ENCODE results near the gene TRAPPC14.

Gene TRAPPC14

GRCh38 chr7:100171840-100172239 lies 13.3 kb upstream of the TRAPPC14 start:
- no peak for DNase-seq

GRCh38 chr7:100171087-100171681 lies 12.7 kb upstream of the TRAPPC14 start:
- DNase-seq: no peak

- DNase-seq: no peak
These were observed 11.8 kb upstream of the TRAPPC14 start for GRCh38 chr7:100170101-100170897.

GRCh38 chr7:100169147-100169850 lies 10.8 kb upstream of the TRAPPC14 start:
- DNase-seq: no peak

DNA sequence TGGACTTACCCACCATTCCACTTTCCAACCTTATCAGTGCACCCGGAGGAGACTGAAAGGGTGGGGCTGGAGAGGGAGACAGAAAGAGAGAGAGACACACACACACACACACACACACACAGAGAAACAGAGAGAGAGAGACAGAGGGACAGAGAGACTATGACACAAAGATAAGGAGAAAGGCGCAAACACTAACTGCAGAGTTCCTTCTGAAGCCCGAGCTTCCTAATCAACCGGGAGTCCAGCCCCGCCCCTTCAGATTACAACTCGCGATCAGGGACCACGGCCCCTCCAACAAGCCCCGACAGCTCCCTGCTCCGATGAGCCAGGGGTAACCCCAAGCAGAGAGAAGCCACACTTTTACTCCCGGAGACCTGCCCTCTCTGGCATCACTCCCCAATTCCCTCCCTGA lies 9.4 kb upstream of the TRAPPC14 start:
- peak; percentile 72 for DNase-seq

- DNase-seq: no peak
These were observed 8.7 kb upstream of the TRAPPC14 start for GRCh38 chr7:100166970-100167911.

DNA sequence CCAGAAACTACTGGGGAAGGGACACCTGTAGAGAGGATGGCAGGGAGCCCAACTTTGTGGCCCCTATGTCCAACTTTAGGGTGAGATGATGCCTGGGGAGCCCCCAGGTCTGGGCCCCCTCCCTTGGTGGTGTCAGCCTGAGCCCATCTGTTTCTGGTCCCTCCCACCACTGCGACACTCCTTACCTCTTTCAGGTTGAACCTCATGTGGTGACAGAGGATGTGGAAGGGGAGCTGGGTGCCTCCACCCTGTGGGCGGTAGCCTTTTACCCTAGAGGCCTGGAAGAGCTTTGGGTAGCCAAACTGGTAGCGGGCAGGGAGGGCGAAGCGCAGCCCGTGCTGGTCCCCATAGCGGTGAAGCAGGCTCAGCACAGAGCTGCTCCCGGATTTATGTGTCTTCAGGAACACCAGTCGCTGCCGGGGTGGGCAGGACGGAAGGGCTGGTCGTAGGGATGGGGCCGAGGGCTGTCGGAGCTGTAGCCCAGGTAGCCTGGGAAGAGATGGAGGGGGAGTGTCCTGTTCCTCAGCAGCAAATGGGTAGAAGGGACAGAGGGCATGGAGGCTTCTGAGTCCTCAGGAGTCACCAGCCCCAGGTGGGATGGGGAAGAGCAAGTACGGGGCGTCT lies 7.9 kb upstream of the TRAPPC14 start:
- DNase-seq: no peak

GRCh38 chr7:100163871-100164270 lies 5.3 kb upstream of the TRAPPC14 start:
- no peak for DNase-seq

DNA sequence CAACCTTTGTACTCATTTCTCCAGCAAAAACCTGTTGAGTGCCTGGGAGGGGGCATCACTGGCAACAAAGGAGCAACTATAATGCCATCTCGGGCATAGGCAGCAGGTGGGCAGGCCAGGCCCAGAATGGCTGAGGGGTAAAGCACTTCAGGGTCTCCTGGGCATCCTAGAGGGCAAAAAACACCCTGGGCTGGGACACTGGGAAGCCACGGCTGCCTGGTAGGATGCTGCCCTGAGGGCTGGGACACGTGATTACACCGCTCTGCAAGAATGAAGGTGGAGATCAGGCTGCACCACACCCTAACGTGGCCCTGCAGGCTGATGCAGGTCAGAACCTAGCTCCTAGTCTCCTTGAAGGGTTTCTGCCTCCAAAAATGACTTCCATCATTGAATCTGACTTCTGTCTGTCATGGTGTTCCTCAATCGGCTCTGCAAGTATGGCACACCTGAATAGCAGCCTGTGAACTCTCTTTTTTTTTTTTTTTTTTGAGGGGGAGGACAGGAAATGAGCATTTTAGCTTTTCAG lies 4.5 kb upstream of the TRAPPC14 start:
- no peak for DNase-seq

GRCh38 chr7:100160067-100160466 lies 1.5 kb upstream of the TRAPPC14 start:
- no peak for DNase-seq

DNA sequence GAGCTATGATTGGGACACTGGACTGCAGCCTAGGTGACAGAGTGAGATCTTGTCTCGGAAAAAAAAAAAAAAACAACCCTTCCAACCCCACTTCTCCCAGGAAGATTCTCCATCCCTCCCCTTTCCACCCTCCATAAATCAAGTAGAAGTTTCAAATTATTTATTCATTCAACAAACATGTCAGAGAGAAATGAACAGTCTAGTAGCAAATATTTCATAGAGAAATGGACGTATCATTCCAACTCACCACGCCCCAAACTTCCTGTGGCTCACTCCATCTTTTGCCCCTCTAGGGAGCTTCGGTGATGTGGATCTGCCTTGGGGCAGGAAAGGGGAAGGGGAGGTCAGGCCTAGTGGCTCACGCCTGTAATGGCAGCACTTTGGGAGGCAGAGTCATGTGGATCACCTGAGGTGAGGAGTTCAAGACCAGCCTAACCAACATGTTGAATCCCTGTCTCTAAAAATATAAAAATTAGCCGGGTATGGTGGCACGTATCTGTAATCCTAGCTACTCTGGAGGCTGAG lies 638 bp upstream of the TRAPPC14 start:
- DNase-seq: peak; percentile 20

DNA sequence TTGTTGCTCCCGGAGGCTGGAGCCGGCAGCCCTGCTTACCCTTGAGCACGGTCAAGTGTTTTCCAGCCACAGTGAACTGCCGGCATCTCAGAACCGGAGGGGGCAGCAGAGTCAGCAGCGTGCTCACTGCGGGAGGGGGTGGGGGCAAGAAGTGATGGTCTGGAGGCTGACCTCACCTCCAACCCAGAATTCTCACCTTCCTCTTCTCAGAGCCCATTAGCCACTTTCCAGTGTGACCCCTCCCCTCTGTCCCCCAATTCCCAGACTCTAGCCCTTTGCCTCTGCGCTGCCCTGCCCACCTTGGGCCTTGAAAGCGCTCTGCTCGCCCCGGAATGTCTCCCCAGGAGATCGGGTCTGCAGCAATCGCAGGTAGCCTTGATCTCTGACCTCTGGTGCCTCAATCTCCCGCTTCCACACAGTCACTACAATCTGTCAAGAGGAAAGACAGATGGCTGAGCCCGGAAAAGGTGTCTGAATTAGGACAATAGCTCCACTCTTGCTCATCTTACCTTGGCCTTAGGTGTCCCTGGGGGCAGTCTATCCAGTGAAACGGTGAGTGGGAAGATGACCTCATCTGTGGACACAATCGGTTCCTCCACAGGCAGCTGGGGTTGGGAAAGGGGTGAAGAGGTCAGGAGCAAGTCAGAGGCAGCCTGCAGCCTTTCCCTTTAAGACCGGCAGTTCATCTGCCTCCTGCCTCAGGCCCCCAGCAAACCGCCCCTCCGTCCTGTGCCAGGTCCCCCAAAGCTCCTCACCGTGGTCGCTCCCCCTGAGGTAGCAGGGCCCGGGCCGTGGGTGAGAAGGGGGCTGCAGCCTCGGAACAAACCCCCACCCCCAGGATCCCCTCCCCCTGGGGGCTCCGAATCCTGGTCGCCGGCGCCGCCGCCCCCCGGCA lies 942 bp downstream of the TRAPPC14 start:
- no peak for DNase-seq

- no peak for DNase-seq
These were observed 1.5 kb downstream of the TRAPPC14 start for GRCh38 chr7:100157069-100157333.

GRCh38 chr7:100156331-100157068 lies 2.0 kb downstream of the TRAPPC14 start:
- DNase-seq: peak; percentile 40

GRCh38 chr7:100155553-100156317 lies 2.8 kb downstream of the TRAPPC14 start:
- no peak for DNase-seq

DNA sequence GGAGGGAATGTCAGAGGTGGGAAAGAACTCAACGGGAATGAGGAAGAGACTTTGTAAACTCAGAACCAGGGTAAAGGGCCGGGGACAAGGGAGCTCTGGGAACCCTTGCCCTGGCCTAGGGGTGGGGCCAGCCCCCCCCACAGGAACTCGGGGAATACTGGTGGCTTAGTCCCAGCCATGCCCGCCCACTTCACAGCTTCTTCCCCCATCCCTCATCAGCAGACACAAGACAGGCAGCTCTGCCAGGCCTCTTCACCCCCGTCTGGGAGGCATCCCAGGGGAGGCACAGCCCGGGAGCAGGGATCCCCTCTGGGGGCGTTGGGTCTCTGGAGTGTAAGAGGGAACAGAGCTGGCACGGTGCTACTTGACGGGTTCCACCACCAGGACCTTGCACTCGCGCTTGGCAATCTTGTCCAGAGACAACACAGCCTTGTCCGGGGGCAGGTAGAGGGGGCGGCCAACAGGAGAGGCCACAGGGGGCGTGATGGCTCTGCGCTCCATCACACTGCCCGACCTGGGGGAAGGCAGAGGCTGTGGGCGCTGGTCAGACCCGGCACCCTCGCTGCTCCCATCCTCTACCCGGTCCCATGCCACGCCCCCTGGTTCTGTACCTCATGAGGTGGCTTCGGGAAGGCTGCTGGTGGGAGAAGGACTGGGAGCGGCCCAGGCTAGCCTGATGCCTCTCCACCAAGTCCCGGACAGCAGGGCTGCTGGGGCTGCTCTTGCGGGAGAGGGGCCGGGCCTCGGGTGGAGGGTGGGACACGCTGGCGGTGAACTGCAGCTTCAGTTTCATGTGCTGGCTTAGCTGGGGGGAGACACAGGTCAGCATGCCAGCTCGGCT lies 3.7 kb downstream of the TRAPPC14 start:
- DNase-seq: no peak

DNA sequence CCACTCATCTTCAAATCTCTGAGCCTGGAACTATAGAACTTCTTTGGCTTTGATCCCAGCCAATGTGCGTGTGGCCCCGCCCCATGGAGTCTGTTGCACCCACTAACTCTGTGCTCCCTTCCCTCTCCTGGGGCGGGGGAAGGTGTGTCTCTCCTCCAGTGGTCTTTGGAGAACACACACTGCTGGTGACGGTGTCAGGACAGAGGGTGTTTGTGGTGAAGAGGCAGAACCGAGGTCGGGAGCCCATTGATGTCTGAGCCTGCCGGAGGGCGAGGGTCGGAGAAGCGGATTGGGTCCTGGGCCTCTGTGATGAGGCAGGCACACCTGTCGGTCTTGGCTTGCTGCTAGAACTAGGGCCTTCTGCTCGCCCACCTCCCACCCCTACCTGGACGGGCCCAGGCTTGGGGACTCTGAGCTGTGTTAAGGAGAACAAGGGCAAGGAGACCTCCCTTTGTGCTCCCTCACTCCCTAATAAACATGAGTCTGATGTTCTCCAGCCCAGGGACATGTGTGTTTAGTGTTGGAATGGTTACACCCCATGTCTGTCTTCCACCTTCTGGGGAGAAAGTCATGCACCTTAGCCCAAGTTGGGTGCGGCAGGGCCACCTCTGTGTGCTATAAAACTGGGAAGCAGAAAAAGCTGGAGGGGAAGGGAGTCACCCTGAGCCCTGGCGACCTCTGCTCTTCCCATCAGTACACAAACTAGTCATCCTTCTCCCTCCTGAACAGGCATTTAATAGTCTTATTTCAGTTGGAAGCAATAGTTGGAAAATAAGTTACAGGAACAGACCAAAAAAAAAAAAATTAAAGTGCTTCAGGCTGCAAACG lies 4.6 kb downstream of the TRAPPC14 start:
- DNase-seq: peak; percentile 58

Measured in hematopoietic multipotent progenitor cell treated with erythropoietin and hydrocortisone succinate and interleukin-3 and kit ligand, for 8 days (in vitro differentiated cells).